Osteoblast (primary cell): ENCODE results near the gene TUBA4B. TPM values are rescaled to one million over a fixed set of nuclear protein-coding genes. Genes with fewer than 3 reads are reported as not detected.

Experiments
- DNase-seq: peaks from one replicate; pipeline ENCODE4 v3.0.0; 2011; ENCODE audit warnings: low spot score, mixed read lengths; ENCODE audit not compliant: insufficient read length; ENCODE audit errors: missing footprints
- H2AFZ ChIP-seq: 2 replicates; pipeline ENCODE4 v1.6.0; 2011; ENCODE audit warnings: mild to moderate bottlenecking, low read length
- H3K27ac ChIP-seq: 2 replicates; pipeline ENCODE4 v1.5.1; 2011; ENCODE audit warnings: mild to moderate bottlenecking, low read depth, low read length, moderate library complexity
- H3K27me3 ChIP-seq: 2 replicates; pipeline ENCODE4 v1.6.0; 2012; ENCODE audit warnings: mild to moderate bottlenecking, control low read depth, inconsistent platforms, low read length, moderate library complexity; ENCODE audit not compliant: insufficient read depth
- H3K36me3 ChIP-seq: 2 replicates; pipeline ENCODE4 v1.5.1; 2011; ENCODE audit warnings: mild to moderate bottlenecking, low read length, control low read depth, moderate library complexity; ENCODE audit not compliant: insufficient read depth
- H3K4me1 ChIP-seq: 2 replicates; pipeline ENCODE4 v1.5.1; 2011; ENCODE audit warnings: mild to moderate bottlenecking, low read length, control low read depth, moderate library complexity; ENCODE audit not compliant: insufficient read depth
- H3K4me2 ChIP-seq: 2 replicates; pipeline ENCODE4 v1.6.0; 2011; ENCODE audit warnings: mild to moderate bottlenecking, low read length; ENCODE audit not compliant: insufficient read depth
- H3K4me3 ChIP-seq: fragments of 200-600 bp; sonication (generic); 3 replicates; pipeline ENCODE4 v1.5.1; 2012; ENCODE audit warnings: mild to moderate bottlenecking, low read length, inconsistent platforms; ENCODE audit not compliant: insufficient read depth
- H3K79me2 ChIP-seq: 2 replicates; pipeline ENCODE4 v1.6.0; 2012; ENCODE audit warnings: mild to moderate bottlenecking, low read length, control low read depth, inconsistent platforms; ENCODE audit not compliant: insufficient read depth
- H3K9me3 ChIP-seq: 2 replicates; pipeline ENCODE4 v1.5.1; 2011; ENCODE audit warnings: low read depth, low read length, control low read depth
- H4K20me1 ChIP-seq: 2 replicates; pipeline ENCODE4 v1.6.0; 2012; ENCODE audit warnings: mild to moderate bottlenecking, low read length, control low read depth; ENCODE audit not compliant: insufficient read depth
- CTCF ChIP-seq: IDR thresholded peaks from 2 replicates; pipeline ENCODE4 v1.5.1; 2011; ENCODE audit warnings: mild to moderate bottlenecking, low read depth, low read length, moderate library complexity; ENCODE audit errors: extremely low read depth
- total RNA-seq: library from RNA; depleted of rRNA; stranded (reverse); fragments of >200 nt; gene quantifications from 2 replicates; pipeline ENCODE4 v1.2.3, GENCODE V29; 2012

Gene TUBA4B
- total RNA-seq, 1 donor, result not detected

GRCh38 chr2:219223831-219224610, 29.0 kb upstream of the TUBA4B start:
- TF ChIP-seq CTCF, result no peak
- Histone ChIP-seq H3K27ac (no peak overlapping the region), H3K4me1 (peaks cover 21% of the 10 kb centered on the region), H3K27me3 (no peaks in the 10 kb centered on the region), H2AFZ (no peak overlapping the region), H3K4me3 (no peak overlapping the region), H3K36me3 (peaks cover 57% of the 10 kb centered on the region), H4K20me1 (peaks cover 24% of the 10 kb centered on the region), H3K9me3 (no peaks in the 10 kb centered on the region), H3K79me2 (peaks cover 26% of the 10 kb centered on the region), H3K4me2 (no peak overlapping the region)
- peak; percentile 67 for DNase-seq

- H3K4me2 ChIP-seq, result no peak overlapping the region
- no peak overlapping the region for H3K4me3 ChIP-seq
- no peaks in the 10 kb centered on the region for H3K27me3 ChIP-seq
- H3K36me3 ChIP-seq, result peaks cover 49% of the 10 kb centered on the region
- no peak for DNase-seq
- peaks cover 28% of the 10 kb centered on the region for H3K79me2 ChIP-seq
- H2AFZ ChIP-seq, result no peak overlapping the region
- no peak for TF ChIP-seq CTCF
- no peaks in the 10 kb centered on the region for H3K9me3 ChIP-seq
- peaks cover 20% of the 10 kb centered on the region for H4K20me1 ChIP-seq
- H3K4me1 ChIP-seq, result peaks cover 18% of the 10 kb centered on the region
- no peak overlapping the region for H3K27ac ChIP-seq
Measured at GRCh38 chr2:219225350-219225749, 27.7 kb upstream of the TUBA4B start.

GRCh38 chr2:219228041-219228910, 24.8 kb upstream of the TUBA4B start:
- Histone ChIP-seq H3K4me1 (peaks cover 20% of the 10 kb centered on the region), H3K4me2 (peak overlapping the region; percentile 100), H3K27ac (peak overlapping the region; percentile 85), H4K20me1 (peaks cover 20% of the 10 kb centered on the region), H2AFZ (peak overlapping the region; percentile 86), H3K36me3 (peaks cover 42% of the 10 kb centered on the region), H3K79me2 (peaks cover 41% of the 10 kb centered on the region), H3K27me3 (no peaks in the 10 kb centered on the region), H3K4me3 (peak overlapping the region; percentile 97), H3K9me3 (no peaks in the 10 kb centered on the region)
- DNase-seq, result peak; percentile 92
- TF ChIP-seq CTCF, result no peak

- Histone ChIP-seq H3K27me3 (no peaks in the 10 kb centered on the region), H3K79me2 (peaks cover 41% of the 10 kb centered on the region), H3K27ac (peak overlapping the region; percentile 85), H3K36me3 (peaks cover 42% of the 10 kb centered on the region), H2AFZ (peak overlapping the region; percentile 86), H3K4me2 (peak overlapping the region; percentile 100), H4K20me1 (peaks cover 17% of the 10 kb centered on the region), H3K4me1 (peaks cover 20% of the 10 kb centered on the region), H3K4me3 (peak overlapping the region; percentile 97), H3K9me3 (no peaks in the 10 kb centered on the region)
- TF ChIP-seq CTCF, result no peak
- no peak for DNase-seq
Measured at GRCh38 chr2:219228911-219229304, 24.1 kb upstream of the TUBA4B start.
